Caco-2 (cell line): ENCODE data around the gene LEMD1. TPM values are rescaled to one million over a fixed set of nuclear protein-coding genes. Genes with fewer than 3 reads are reported as not detected.

Experiments used
- BruUV-seq: library from RNA; stranded (reverse); fragments of 400-500 nt; replicated peaks from 2 replicates; lab custom pipeline; 2021; lab: Mats Ljungman, UMichigan
- CTCF ChIA-PET: fragments of 300-600 bp; sonication (Branson Sonifier 250); formaldehyde crosslinking; loops from one replicate; lab custom pipeline; 2022; ENCODE audit warnings: antibody characterized with exemption; lab: Charles Lee
- POLR2A ChIA-PET: fragments of 300-600 bp; sonication (Branson Sonifier 250); formaldehyde crosslinking; loops from one replicate; lab custom pipeline; 2022; ENCODE audit warnings: antibody characterized with exemption; lab: Charles Lee
- DNase-seq, 2 experiments: peaks; one replicate each; pipeline versions ENCODE4 v3.0.0 to v3.0.0-alpha.2; 2020 to 2022
- H3K27me3 ChIP-seq: replicated peaks from 2 replicates; pipeline ENCODE4 v1.6.0; 2011; ENCODE audit warnings: low read length; ENCODE audit not compliant: control insufficient read depth, insufficient read depth
- H3K36me3 ChIP-seq: 2 replicates; pipeline ENCODE4 v1.5.1; 2011; ENCODE audit warnings: low read length; ENCODE audit not compliant: control insufficient read depth, insufficient read depth
- H3K4me1 ChIP-seq: fragments of 250-450 bp; sonication (Bioruptor Pico); 2 replicates; pipeline ENCODE4 v1.5.1; 2020; ENCODE audit warnings: mild to moderate bottlenecking
- H3K4me3 ChIP-seq: 2 replicates; pipeline ENCODE4 v1.5.1; 2011; ENCODE audit warnings: low read depth, mild to moderate bottlenecking, control low read depth, low read length
- H3K9me3 ChIP-seq: fragments of 250-450 bp; sonication (Bioruptor Pico); 2 replicates; pipeline ENCODE4 v1.5.1; 2020; ENCODE audit warnings: mild to moderate bottlenecking, moderate library complexity
- H3K27ac Mint-ChIP-seq: one replicate; pipeline ENCODE4 v1.8.0; 2022; ENCODE audit warnings: mixed read lengths; ENCODE audit not compliant: unreplicated experiment
- H3K27me3 Mint-ChIP-seq: one replicate; pipeline ENCODE4 v1.8.0; 2022; ENCODE audit warnings: mixed read lengths; ENCODE audit not compliant: insufficient read depth, unreplicated experiment
- H3K36me3 Mint-ChIP-seq: one replicate; pipeline ENCODE4 v1.8.0; 2022; ENCODE audit warnings: mild to moderate bottlenecking, mixed read lengths; ENCODE audit not compliant: insufficient read depth, unreplicated experiment
- H3K4me1 Mint-ChIP-seq: one replicate; pipeline ENCODE4 v1.8.0; 2022; ENCODE audit warnings: low read depth, mixed read lengths; ENCODE audit not compliant: unreplicated experiment
- H3K4me3 Mint-ChIP-seq: one replicate; pipeline ENCODE4 v1.8.0; 2022; ENCODE audit warnings: mild to moderate bottlenecking, moderate library complexity, mixed read lengths; ENCODE audit not compliant: unreplicated experiment
- H3K9me3 Mint-ChIP-seq: one replicate; pipeline ENCODE4 v1.8.0; 2022; ENCODE audit warnings: mixed read lengths; ENCODE audit not compliant: unreplicated experiment
- intact Hi-C: fragments of 100-400 bp; cut with micrococcal nuclease; formaldehyde crosslinking; loops from one replicate; pipeline ENCODE4 v1.10.0; 2022; ENCODE audit not compliant: unreplicated experiment
- total RNA-seq: library from RNA; stranded (reverse); gene quantifications from 2 replicates; pipeline ENCODE4 v1.2.3, GENCODE V29; 2022
- TF ChIP-seq, protein P1 (sequence below), 2 experiments: fragments of 200-600 bp in 1 of 2; IDR thresholded peaks; 1 replicate in 1 of 2; 2 replicates in 1 of 2; pipeline versions ENCODE4 v1.5.1 to v1.8.0; 2011 to 2022; ENCODE audit warnings: antibody characterized with exemption in 1 of 2, control low read depth in 1 of 2, inconsistent platforms in 1 of 2, low read depth in 1 of 2, low read length in 1 of 2, mild to moderate bottlenecking in 1 of 2, moderate library complexity in 1 of 2; ENCODE audit not compliant: insufficient read depth in 1 of 2, severe bottlenecking in 1 of 2, unreplicated experiment in 1 of 2

LEMD1 gene
- total RNA-seq, 1 experiment from 2014 or later, result not detected

- Mint-ChIP-seq H3K27ac (no peak overlapping the region), H3K4me3 (peak overlapping the region; percentile 53), H3K27me3 (peaks cover 17% of the 10 kb centered on the region), H3K4me1 (no peaks in the 10 kb centered on the region), H3K9me3 (no peaks in the 10 kb centered on the region), H3K36me3 (no peaks in the 10 kb centered on the region)
- Histone ChIP-seq H3K9me3 (no peaks in the 10 kb centered on the region), H3K27me3 (no peaks in the 10 kb centered on the region; the same call in 1 of the 2 replicates), H3K4me3 (peak overlapping the region; percentile 14; the same call in 1 of the 2 replicates), H3K36me3 (no peaks in the 10 kb centered on the region), H3K4me1 (no peaks in the 10 kb centered on the region)
- TF ChIP-seq, protein P1, sequence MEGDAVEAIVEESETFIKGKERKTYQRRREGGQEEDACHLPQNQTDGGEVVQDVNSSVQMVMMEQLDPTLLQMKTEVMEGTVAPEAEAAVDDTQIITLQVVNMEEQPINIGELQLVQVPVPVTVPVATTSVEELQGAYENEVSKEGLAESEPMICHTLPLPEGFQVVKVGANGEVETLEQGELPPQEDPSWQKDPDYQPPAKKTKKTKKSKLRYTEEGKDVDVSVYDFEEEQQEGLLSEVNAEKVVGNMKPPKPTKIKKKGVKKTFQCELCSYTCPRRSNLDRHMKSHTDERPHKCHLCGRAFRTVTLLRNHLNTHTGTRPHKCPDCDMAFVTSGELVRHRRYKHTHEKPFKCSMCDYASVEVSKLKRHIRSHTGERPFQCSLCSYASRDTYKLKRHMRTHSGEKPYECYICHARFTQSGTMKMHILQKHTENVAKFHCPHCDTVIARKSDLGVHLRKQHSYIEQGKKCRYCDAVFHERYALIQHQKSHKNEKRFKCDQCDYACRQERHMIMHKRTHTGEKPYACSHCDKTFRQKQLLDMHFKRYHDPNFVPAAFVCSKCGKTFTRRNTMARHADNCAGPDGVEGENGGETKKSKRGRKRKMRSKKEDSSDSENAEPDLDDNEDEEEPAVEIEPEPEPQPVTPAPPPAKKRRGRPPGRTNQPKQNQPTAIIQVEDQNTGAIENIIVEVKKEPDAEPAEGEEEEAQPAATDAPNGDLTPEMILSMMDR (IDR thresholded peaks at IDR 0.05; ENCODE audit: insufficient read depth in 1 of 2, low read depth in 1 of 2, low read length in 1 of 2, severe bottlenecking in 1 of 2, unreplicated experiment in 1 of 2), result peak in 1 of 2 experiments; percentile 42
- intact Hi-C loops, result no loop called here
- POLR2A ChIA-PET, result no interaction called here
- CTCF ChIA-PET, result interaction anchor here (0.6 to 2.1 kb wide), 4 partner anchors 41 to 237 kb away, joined by 3 to 8 read pairs (median 5); no protein-coding TSS in a partner anchor
- no peak for DNase-seq
- no TSS peak for BruUV-seq
These were observed 8.9 kb upstream of the LEMD1 start for GRCh38 chr1:205430696-205431305.

GRCh38 chr1:205429762-205430695, 8.2 kb upstream of the LEMD1 start:
- Mint-ChIP-seq H3K27me3 (peaks cover 17% of the 10 kb centered on the region), H3K9me3 (no peaks in the 10 kb centered on the region), H3K4me1 (no peaks in the 10 kb centered on the region), H3K27ac (no peak overlapping the region), H3K4me3 (peak overlapping the region; percentile 53), H3K36me3 (no peaks in the 10 kb centered on the region)
- TF ChIP-seq, protein P1 (IDR thresholded peaks at IDR 0.05; ENCODE audit: insufficient read depth in 1 of 2, low read depth in 1 of 2, low read length in 1 of 2, severe bottlenecking in 1 of 2, unreplicated experiment in 1 of 2), result no peak
- intact Hi-C loops, result no loop called here
- BruUV-seq, result no TSS peak
- ChIA-PET CTCF (interaction anchor here (0.8 to 2.1 kb wide), 2 partner anchors 55 to 94 kb away, joined by 3 to 8 read pairs; no protein-coding TSS in a partner anchor), POLR2A (interaction anchor here (0.6 kb wide), 1 partner anchor 56 kb away, joined by 11 read pairs; no protein-coding TSS in a partner anchor)
- no peaks in the 10 kb centered on the region for H3K4me1 ChIP-seq
- H3K27me3 ChIP-seq, result no peaks in the 10 kb centered on the region; the same call in 1 of the 2 replicates
- no peak for DNase-seq
- H3K9me3 ChIP-seq, result no peaks in the 10 kb centered on the region
- no peak overlapping the region for H3K4me3 ChIP-seq
- H3K36me3 ChIP-seq, result no peaks in the 10 kb centered on the region
